ENCODE data around the gene MKRN1.

- TF ChIP-seq CTCF (IDR thresholded peaks at IDR 0.05; ENCODE audit: poor library complexity) (no peak), EZH2phosphoT487 (IDR thresholded peaks at IDR 0.05; ENCODE audit: low read depth, severe bottlenecking, unreplicated experiment) (no peak), EZH2 (IDR thresholded peaks at IDR 0.05; ENCODE audit: borderline replicate concordance) (no peak)
These were observed 45.9 kb downstream of the MKRN1 start for GRCh38 chr7:140433396-140433795.
